ENCODE data around the gene AQR.

The AQR gene

GRCh38 chr15:34865531-34865930, 104.0 kb downstream of the AQR start:
- ATAC-seq (no peak), DNase-seq (no peak)
- Mint-ChIP-seq H3K9me3 (no peaks in the 10 kb centered on the region), H3K4me3 (no peak overlapping the region), H3K4me1 (no peaks in the 10 kb centered on the region), H3K27me3 (no peaks in the 10 kb centered on the region), H3K27ac (no peak overlapping the region)

DNA sequence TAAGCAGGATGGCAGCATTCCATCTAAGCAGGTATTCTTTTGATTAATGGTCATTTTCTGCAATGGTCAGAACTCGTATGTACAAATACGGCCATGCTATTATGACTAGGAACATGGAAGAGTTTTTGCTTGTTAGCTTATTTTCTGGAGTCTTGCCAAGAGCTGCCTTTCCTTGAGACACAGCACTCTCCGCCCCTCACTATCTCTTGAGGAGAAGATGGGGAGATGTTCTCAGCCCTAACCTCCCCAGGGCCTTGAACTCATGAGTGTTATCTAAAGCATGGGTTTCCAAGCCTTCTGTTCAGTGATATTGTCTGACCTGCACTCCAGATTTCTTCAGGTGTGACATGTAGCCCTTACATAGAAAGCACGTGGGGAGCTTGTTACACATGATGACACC, 108.3 kb downstream of the AQR start:
- no peaks in the 10 kb centered on the region for H3K27me3 Mint-ChIP-seq
- no peaks in the 10 kb centered on the region for H3K4me1 Mint-ChIP-seq
- no peaks in the 10 kb centered on the region for H3K9me3 Mint-ChIP-seq
- ATAC-seq (no peak), DNase-seq (no peak)
- H3K27ac Mint-ChIP-seq, result no peak overlapping the region
- no peak overlapping the region for H3K4me3 Mint-ChIP-seq

DNA sequence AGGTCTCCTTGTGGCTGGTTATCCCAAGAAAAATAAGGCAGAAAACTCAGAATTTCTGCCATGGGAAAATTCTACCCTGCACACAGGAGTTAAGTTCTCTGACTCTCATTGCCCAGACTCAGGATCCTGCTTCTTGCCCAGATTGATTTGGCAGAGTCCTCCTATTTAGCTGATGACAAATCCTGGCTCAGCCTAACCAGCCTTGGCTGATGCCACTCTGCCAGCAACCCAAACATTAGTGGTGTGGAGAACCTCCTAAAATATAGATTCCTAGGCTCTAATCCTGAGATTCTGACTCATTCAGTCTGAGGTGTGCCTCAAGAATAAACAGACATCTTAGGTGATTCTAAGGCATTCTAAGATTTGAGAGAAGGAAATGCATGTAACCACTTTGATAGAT, 113.6 kb downstream of the AQR start:
- H3K4me3 Mint-ChIP-seq, result no peak overlapping the region
- H3K9me3 Mint-ChIP-seq, result no peaks in the 10 kb centered on the region
- ATAC-seq, result no peak
- H3K4me1 Mint-ChIP-seq, result no peaks in the 10 kb centered on the region
- no peaks in the 10 kb centered on the region for H3K27me3 Mint-ChIP-seq
- H3K27ac Mint-ChIP-seq, result peak overlapping the region in 1 of 2 donors; percentile 37
- no peak for DNase-seq

- Mint-ChIP-seq H3K4me1 (no peaks in the 10 kb centered on the region), H3K9me3 (no peaks in the 10 kb centered on the region), H3K27me3 (no peaks in the 10 kb centered on the region), H3K27ac (no peak overlapping the region), H3K4me3 (no peak overlapping the region)
- DNase-seq, result no peak
- no peak for ATAC-seq
Observed at GRCh38 chr15:34855413-34855812, 114.1 kb downstream of the AQR start.

DNA sequence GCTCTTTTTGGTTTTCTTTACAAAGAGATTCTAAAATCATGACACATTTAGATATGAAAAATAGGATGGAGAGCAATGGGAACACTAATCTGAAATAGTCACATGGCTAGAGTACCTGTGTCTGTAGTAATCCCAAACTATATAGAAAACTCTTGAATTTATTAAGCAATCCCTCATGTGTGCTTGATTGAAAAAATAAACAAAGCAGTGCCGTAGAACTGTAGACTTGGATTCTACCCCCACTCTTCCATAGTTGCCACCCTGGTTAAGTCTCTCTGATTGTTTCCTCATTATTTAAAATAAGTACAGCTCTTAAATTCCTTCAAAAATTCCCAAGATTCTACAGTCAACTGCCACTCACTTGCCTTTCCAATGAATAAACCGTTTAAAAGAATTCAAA, 115.3 kb downstream of the AQR start:
- DNase-seq (no peak), ATAC-seq (no peak)
- no peaks in the 10 kb centered on the region for H3K27me3 Mint-ChIP-seq
- no peaks in the 10 kb centered on the region for H3K4me1 Mint-ChIP-seq
- H3K27ac Mint-ChIP-seq, result peak overlapping the region in 1 of 2 donors; percentile 92
- H3K4me3 Mint-ChIP-seq, result no peak overlapping the region
- H3K9me3 Mint-ChIP-seq, result no peaks in the 10 kb centered on the region

DNA sequence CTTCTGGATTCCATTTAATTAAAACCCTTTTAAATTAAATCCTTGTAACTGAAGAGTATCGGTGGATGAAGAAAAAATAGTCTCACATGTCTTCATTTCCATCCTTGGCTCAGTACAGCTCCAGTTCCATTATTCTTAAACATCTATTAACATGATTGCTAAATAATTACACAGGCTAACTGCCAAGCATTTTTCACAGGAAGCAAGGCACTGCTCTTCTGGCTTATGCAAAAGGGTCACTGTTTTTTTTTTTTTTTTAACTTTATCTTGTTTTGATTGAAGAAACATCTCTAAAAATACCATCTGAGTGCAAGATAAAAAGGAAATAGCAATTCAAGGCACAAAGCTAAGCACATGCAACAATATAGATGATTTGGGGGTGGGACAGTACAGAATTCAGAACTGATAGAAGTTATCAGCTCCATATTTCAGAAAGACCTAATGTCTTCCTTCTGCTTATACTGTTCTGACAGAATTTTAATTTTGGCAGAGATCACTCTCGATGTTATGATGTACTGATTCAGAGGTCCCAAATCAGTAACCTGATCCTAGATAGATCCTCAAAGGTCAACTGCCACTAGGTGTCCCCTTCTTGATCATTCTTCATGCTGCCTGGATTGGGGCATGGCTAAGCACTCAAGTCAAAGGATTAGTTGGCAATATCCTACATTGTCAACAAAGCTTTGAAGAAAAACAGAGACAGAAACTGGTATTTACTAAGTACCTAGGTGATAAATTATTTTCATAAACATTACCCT, 116.4 kb downstream of the AQR start:
- no peaks in the 10 kb centered on the region for H3K9me3 Mint-ChIP-seq
- H3K4me1 Mint-ChIP-seq, result no peaks in the 10 kb centered on the region
- H3K27me3 Mint-ChIP-seq, result no peaks in the 10 kb centered on the region
- no peak overlapping the region for H3K4me3 Mint-ChIP-seq
- H3K27ac Mint-ChIP-seq, result no peak overlapping the region
- DNase-seq, result no peak
- no peak for ATAC-seq

GRCh38 chr15:34851751-34852150, 117.8 kb downstream of the AQR start:
- DNase-seq, result no peak
- H3K4me1 Mint-ChIP-seq, result no peaks in the 10 kb centered on the region
- no peak overlapping the region for H3K4me3 Mint-ChIP-seq
- ATAC-seq, result no peak
- H3K27me3 Mint-ChIP-seq, result no peaks in the 10 kb centered on the region
- H3K27ac Mint-ChIP-seq, result no peak overlapping the region
- H3K9me3 Mint-ChIP-seq, result no peaks in the 10 kb centered on the region

DNA sequence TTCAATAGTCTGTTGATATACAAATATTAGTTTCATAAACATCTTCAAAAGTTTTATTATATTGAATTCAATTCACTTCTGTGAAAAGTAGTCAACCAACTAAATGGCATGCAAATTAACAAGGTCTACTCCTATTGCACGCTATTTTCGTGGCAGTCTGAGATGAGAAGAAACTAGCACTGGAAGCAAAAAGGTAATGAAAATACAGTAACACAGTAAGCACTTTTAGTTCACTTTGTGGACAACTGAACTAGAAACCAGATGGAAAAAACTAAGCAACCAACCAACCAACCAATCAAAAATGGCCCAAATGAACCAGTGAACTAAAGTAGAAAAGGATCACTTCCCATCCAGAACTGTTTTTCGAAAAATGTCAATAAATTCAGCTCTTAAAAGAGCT, 118.5 kb downstream of the AQR start:
- no peak overlapping the region for H3K4me3 Mint-ChIP-seq

GRCh38 chr15:34850121-34850520, 119.4 kb downstream of the AQR start:
- Mint-ChIP-seq H3K9me3 (no peaks in the 10 kb centered on the region), H3K4me3 (no peak overlapping the region), H3K4me1 (no peaks in the 10 kb centered on the region), H3K27me3 (no peaks in the 10 kb centered on the region), H3K27ac (no peak overlapping the region)
- ATAC-seq (no peak), DNase-seq (no peak)

More for the DNA sequence above, 118.5 kb downstream of the AQR start:
- Mint-ChIP-seq H3K9me3 (no peaks in the 10 kb centered on the region), H3K27ac (peak overlapping the region; percentile 31 to 82), H3K4me1 (no peaks in the 10 kb centered on the region), H3K27me3 (no peaks in the 10 kb centered on the region)
- ATAC-seq (no peak), DNase-seq (no peak)

DNA sequence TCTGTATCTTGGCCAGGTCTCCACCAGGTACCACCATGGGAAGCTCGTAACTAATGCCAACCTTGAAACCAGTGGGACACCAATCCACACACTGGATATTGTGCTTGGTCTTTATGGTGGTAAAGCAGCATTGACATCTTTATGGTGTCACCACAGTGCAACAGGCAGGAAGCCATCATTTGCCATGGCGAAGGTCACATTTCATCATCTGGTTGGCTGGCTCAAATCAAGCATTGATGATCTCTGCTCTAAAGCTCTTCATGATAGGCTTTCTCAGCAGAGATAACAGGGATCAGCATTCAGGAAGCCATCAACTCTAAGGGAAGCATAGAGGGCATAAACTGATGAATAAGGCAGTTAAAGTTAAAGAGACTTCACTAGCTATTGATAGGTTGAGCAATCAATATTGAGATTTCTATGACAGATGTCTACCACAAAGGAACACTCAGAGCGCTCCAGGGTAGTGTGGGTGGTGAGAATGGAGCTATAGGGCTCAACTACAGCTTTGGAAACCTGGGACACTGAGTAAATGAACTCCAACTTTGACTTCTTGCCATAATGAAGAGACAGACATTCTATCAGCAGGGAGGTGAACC, 120.1 kb downstream of the AQR start:
- H3K27ac Mint-ChIP-seq, result no peak overlapping the region
- no peaks in the 10 kb centered on the region for H3K27me3 Mint-ChIP-seq
- H3K4me3 Mint-ChIP-seq, result no peak overlapping the region
- H3K4me1 Mint-ChIP-seq, result no peaks in the 10 kb centered on the region
- no peaks in the 10 kb centered on the region for H3K9me3 Mint-ChIP-seq
- ATAC-seq (no peak), DNase-seq (no peak)

DNA sequence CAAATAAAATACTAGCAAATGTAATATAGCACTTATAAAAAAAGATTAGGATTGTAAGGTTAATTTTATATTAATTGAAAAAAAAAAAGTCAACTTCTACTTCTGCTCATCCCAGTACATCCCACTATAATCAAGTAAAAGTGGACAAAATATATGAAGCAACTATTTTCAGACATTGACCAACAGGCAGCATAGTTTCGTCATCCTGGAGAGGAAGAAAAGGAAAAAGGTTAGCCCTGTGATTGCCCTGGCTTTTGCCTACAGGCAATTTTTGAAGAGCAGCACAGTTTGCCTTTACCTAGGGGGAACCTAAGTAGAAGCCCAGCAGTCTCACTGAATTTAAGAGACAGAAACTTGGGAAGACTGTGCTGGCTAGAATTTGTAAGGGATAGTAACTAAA, 121.9 kb downstream of the AQR start:
- Mint-ChIP-seq H3K4me3 (no peak overlapping the region), H3K9me3 (no peaks in the 10 kb centered on the region), H3K27ac (no peak overlapping the region), H3K4me1 (no peaks in the 10 kb centered on the region), H3K27me3 (no peaks in the 10 kb centered on the region)
- no peak for ATAC-seq
- no peak for DNase-seq

DNA sequence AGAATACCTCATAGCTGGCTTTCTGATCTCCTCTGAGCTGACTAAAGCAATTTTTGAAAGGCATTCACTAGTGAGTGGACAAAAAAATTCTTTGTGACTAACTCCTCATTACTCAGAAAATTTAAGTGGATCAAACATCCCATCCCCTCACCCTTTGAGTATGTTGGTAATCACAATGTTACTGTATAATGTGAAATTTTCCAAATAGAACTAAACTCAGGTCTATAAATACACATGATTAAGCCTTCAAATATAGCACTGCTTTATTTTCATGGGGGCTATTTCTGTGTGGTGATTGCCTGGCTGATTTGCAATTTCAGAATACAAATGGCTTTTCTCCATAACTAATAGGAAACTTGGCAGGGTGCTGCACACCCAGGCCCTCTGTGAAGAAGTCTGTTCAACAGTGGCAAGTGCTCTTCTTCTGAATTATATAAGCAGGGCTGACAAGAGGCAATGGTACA, 128.2 kb downstream of the AQR start:
- Mint-ChIP-seq H3K9me3 (no peaks in the 10 kb centered on the region), H3K27ac (no peak overlapping the region), H3K4me1 (no peaks in the 10 kb centered on the region), H3K4me3 (no peak overlapping the region), H3K27me3 (no peaks in the 10 kb centered on the region)
- DNase-seq, result no peak
- ATAC-seq, result no peak

DNA sequence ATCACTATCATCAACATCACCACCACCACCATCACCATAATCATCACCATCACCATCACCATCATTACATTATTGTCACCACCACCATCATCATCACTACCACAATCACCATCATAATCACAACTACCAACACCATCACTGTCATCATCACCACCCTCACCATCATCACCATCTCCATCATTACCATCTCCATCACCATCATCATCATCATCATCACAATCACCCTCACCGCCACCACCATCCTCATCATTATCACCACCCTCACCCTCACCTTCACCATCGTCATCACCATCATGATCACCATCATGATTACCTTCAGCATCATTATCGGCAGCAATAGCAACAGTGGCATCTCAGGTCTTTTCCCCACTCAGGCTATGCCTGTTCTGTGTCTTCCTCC, 131.3 kb downstream of the AQR start:
- no peak for ATAC-seq

GRCh38 chr15:34837246-34838016, 132.1 kb downstream of the AQR start:
- DNase-seq (no peak), ATAC-seq (no peak)
- H3K27ac Mint-ChIP-seq, result no peak overlapping the region
- no peak overlapping the region for H3K4me3 Mint-ChIP-seq
- peaks cover 14% of the 10 kb centered on the region for H3K27me3 Mint-ChIP-seq
- no peaks in the 10 kb centered on the region for H3K9me3 Mint-ChIP-seq
- H3K4me1 Mint-ChIP-seq, result no peaks in the 10 kb centered on the region

More for the DNA sequence above, 131.3 kb downstream of the AQR start:
- Mint-ChIP-seq H3K27me3 (peaks cover 14% of the 10 kb centered on the region), H3K9me3 (no peaks in the 10 kb centered on the region), H3K4me3 (no peak overlapping the region), H3K27ac (no peak overlapping the region), H3K4me1 (no peaks in the 10 kb centered on the region)
- DNase-seq, result no peak

DNA sequence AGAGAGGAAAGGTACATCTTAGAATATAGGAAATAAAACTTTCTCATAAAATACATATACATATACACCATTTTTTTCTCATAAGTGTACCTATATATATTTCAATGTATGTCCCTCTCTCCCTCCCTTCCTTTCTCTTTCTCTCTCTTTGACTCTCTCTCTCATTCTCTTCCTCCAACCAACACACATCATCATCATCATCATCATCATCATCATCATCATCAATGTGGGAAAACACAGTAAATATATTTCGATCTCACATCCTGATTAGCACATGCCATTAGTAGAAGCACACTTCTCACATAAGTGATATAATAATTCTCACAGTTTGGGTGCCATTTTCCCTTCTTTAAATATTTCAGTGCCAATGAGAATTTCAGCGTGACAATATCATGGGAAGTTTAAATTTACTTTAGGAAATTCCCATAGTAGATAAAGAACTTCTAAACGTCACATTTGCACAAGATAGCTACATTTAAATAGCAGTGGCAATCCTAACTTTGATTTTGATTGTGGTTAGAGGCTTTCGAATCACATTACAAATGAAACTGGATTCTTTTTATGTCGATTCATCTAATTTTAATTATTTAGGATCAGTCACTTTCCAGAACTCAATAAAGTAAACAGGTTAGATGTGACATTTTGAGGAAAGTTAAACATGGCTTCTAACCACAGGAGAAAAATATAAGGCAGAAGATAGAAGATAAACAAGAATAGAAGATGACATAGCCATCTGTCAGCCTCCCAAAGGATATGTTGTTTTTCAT, 141.2 kb downstream of the AQR start:
- Mint-ChIP-seq H3K4me1 (peaks cover 8% of the 10 kb centered on the region), H3K27ac (no peak overlapping the region), H3K9me3 (no peaks in the 10 kb centered on the region), H3K4me3 (no peak overlapping the region), H3K27me3 (peaks cover 33% of the 10 kb centered on the region)
- DNase-seq (no peak), ATAC-seq (no peak)

Measured in stimulated activated naive CD8-positive, alpha-beta T cell treated with anti-CD3 and anti-CD28 coated beads, Interleukin-15, amount 100 ng/mL, for 72 hours (primary cell).